ENCODE data around the gene COQ2. TPM values are rescaled to one million over a fixed set of nuclear protein-coding genes. Genes with fewer than 3 reads are reported as not detected.
"Not testable (repeated sequence)": the region's sequence is repeated elsewhere in the genome, so short reads cannot be mapped to it uniquely, and the experiment has no call there.

COQ2 gene
- total RNA-seq, 2 donors from 2014 or later: 17.8 to 18.7 TPM

DNA sequence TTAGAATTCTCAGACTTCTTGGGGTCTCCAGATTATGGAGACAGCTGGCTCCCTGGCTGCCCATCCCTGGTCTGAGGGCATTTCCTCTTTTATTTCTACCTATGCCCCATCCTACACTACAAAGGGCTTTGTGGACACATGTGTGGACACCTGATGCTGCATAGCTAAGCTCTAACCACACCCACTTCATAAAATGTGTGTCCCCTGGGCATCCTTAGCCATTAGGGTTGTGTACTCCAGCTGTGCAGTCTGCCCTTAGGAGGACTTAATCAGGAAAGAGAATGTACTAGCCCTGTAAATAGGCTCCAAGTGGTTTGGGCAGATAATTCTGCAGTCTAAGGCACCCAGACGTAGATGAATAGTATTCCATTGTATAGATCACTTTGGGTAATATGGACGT lies 47.0 kb downstream of the COQ2 start:
- H3K36me3 Mint-ChIP-seq: peaks cover 10 to 20% of the 10 kb centered on the region in 2 donors
- ATAC-seq (no peak), DNase-seq (ENCODE audit: low spot score in 2 of 2) (no peak)
- no peak overlapping the region for H3K27ac Mint-ChIP-seq
- no peaks in the 10 kb centered on the region for H3K9me3 Mint-ChIP-seq

DNA sequence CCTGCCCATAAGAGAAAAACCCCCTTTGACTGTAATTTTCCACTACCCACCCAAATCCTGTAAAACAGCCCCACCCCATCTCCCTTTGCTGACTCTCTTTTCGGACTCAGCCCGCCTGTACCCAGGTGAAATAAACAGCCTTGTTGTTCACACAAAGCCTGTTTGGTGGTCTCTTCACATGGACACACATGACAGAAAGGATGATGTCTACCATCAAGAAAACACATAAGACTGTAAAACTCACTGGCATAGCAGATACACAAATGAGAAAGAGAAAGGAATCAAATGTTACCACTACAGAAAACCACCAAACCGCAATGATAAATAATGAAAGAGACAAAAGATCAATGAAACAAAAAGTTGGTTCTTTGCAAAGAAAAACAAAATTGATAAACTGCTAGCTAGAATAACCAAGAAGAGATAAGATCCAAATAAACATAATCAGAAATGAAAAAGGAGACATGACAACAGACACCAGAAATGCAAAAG lies 48.9 kb downstream of the COQ2 start:
- Mint-ChIP-seq H3K36me3 (peaks cover 6 to 11% of the 10 kb centered on the region in 2 donors), H3K27ac (peak overlapping the region; percentile 88 to 98)
- peak; percentile 47 to 68 for ATAC-seq
- peak in 1 of 2 donors; percentile 27 for DNase-seq (ENCODE audit: low spot score in 2 of 2)
- not testable (repeated sequence) for H3K9me3 Mint-ChIP-seq

DNA sequence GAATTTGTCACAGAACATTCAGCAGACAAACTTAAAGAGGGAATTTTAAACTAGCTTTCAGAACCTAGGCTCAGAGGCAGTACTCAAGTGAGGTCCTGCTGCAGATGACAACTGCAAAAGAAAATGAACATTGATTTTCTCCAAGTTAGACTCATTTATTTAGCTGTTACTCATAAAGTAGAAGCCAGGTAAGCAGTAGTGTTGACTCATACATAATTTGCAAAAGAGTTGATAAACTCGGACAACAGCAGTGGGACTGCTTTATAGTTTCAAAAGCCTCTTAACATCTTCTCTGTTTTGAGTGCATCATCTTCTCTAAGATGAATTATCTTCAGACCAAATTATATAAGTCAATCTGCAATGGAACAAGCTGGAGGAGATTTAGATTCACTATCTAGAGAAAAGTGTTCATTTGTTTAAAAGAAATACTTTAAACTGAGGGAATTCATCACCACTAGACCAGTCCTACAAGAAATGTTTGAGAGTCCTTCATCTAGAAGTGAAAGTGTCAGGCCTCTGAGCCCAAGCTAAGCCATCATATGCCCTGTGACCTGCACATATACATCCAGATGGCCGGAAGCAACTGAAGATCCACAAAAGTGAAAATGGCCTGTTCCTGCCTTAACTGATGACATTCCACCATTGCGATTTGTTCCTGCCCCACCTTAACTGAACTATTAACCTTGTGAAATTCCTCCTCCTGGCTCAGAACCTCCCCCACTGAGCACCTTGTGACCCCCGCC lies 49.5 kb downstream of the COQ2 start:
- Mint-ChIP-seq H3K27ac (peak overlapping the region; percentile 88 to 98), H3K9me3 (peaks cover 0 to 3% of the 10 kb centered on the region in 2 donors), H3K36me3 (peaks cover 6 to 13% of the 10 kb centered on the region in 2 donors)
- DNase-seq (ENCODE audit: low spot score in 2 of 2) (no peak), ATAC-seq (peak; percentile 17 to 69)

DNA sequence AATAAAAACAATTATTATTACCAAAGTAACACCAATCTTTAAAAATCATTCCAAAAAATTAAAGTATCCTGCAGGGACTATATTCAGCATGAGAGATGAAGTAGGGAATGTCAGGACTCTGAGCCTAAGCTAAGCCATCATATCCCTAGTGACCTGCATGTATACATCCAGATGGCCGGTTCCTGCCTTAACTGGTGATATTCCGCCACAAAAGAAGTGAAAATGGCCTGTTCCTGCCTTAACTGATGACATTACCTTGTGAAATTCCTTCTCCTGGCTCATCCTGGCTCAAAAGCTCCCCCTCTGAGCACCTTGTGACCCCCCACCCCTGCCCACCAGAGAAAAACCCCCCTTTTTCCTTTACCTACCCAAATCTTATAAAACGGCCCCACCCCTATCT lies 50.2 kb downstream of the COQ2 start:
- H3K9me3 Mint-ChIP-seq; ATAC-seq; DNase-seq (ENCODE audit: low spot score in 2 of 2): not testable (repeated sequence)
- Mint-ChIP-seq H3K36me3 (peaks cover 11 to 20% of the 10 kb centered on the region in 2 donors), H3K27ac (peak overlapping the region; percentile 88 to 98)

DNA sequence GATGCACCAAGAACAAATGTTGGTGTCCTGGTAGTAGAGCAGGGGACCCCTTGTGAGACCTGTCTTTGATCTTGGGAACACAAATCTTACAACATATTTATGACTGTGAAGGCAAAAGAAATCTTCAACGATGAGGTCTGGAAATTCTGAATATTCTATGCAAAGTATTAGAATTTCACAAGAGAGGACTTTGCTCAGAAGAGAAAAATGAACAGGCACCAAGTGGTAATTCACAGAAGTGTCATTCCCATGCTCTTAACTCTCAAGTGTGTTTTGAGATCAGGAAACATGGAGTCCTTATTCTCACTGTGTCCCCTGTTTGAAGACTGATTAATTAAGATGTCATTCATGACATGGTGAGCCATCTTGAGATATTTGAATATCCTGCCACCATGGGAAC lies 52.5 kb downstream of the COQ2 start:
- DNase-seq (ENCODE audit: low spot score in 2 of 2): no peak
- peaks cover 0 to 3% of the 10 kb centered on the region in 2 donors for H3K9me3 Mint-ChIP-seq
- peaks cover 11 to 20% of the 10 kb centered on the region in 2 donors for H3K36me3 Mint-ChIP-seq
- peak overlapping the region in 1 of 2 donors; percentile 79 for H3K27ac Mint-ChIP-seq
- no peak for ATAC-seq

DNA sequence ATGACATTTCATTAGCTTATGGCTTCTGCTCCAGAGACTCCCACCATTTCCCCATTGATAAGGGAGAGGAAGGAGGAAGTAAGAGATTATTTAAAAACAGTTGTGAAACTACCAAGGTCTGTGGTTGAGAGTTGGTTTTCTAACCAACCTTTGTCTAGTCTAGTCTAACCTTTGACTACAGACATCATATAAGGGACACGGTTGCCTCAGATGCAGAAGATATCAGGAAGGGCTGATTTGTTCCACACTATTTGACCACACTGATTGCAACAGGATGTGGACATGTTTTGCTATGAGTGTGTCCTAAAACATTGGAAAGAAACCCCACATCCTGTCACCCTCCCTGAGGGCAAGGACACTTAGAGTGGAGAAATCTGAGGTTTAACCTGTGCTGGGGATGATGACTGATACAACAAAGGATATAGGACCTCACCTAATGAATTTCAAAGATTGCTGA lies 53.0 kb downstream of the COQ2 start:
- H3K9me3 Mint-ChIP-seq: peaks cover 0 to 3% of the 10 kb centered on the region in 2 donors
- H3K36me3 Mint-ChIP-seq: peaks cover 11 to 18% of the 10 kb centered on the region in 2 donors
- H3K27ac Mint-ChIP-seq: peak overlapping the region in 1 of 2 donors; percentile 79
- ATAC-seq: peak; percentile 73 to 91
- peak in 1 of 2 donors; percentile 45 for DNase-seq (ENCODE audit: low spot score in 2 of 2)

DNA sequence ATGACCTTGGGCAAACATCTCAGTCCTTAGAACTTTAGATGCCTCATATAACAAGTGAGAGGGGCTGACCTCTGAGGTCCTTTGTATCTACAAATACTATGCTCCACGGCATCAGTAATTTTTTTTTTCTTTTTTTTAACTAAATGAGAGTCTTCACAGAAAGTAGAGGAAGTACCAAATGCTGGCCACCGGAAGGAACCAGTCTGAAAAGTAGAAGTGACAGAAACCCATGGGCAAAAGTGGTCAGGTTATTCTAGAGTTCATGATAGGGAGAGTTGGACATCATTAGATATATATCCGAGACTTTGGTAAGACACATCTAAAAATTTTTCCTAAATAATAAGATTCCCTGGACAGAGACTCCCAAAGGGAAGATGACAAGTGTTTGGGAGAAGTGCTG lies 53.7 kb downstream of the COQ2 start:
- peaks cover 0 to 3% of the 10 kb centered on the region in 2 donors for H3K9me3 Mint-ChIP-seq
- DNase-seq (ENCODE audit: low spot score in 2 of 2): no peak
- H3K36me3 Mint-ChIP-seq: peaks cover 11 to 16% of the 10 kb centered on the region in 2 donors
- no peak for ATAC-seq
- H3K27ac Mint-ChIP-seq: no peak overlapping the region

DNA sequence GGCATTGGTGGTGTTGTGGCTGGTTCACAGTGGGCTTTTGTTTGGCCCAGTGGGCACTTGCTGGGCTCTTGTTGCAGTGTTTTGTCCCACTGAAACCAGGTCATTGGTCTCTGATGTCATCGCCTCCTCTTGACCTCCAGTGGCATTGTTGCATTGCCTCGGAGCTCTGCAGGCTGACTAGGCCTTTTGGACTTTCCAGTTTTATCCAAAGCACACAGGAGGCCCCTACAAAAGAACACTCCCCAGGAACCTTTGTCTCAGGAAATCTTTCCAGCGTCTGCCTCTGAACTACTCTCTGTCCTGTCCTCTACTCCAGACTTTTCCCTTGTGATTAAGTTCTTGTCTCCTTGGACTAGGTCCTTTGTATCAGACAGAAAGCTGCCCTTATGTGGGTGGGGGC lies 54.8 kb downstream of the COQ2 start:
- no peak overlapping the region for H3K27ac Mint-ChIP-seq

DNA sequence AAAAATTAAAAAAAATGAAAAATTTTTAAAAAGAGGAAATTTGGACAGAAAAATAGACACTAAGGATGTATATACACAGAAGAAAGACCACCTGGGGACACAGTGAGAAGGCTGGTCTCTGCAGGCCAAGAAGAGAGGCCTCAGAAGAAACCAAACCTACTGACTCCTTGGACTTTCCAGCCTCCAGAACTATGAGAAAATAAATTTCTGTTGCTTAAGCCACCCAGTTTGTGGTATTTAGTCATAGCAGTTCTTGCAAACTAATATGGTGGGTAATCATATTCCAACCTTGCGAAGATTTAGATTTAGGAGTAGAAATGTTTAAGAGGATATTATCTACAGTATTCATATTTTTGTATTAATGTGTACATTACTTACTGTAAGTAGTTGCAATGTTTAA lies 56.4 kb downstream of the COQ2 start:
- ATAC-seq: no peak
- no peak overlapping the region for H3K27ac Mint-ChIP-seq
- H3K36me3 Mint-ChIP-seq: peaks cover 11 to 16% of the 10 kb centered on the region in 2 donors
- peaks cover 0 to 3% of the 10 kb centered on the region in 2 donors for H3K9me3 Mint-ChIP-seq
- DNase-seq (ENCODE audit: low spot score in 2 of 2): no peak

More for the DNA sequence above, 54.8 kb downstream of the COQ2 start:
- ATAC-seq: no peak
- peaks cover 0 to 3% of the 10 kb centered on the region in 2 donors for H3K9me3 Mint-ChIP-seq
- no peak for DNase-seq (ENCODE audit: low spot score in 2 of 2)
- peaks cover 11 to 16% of the 10 kb centered on the region in 2 donors for H3K36me3 Mint-ChIP-seq

DNA sequence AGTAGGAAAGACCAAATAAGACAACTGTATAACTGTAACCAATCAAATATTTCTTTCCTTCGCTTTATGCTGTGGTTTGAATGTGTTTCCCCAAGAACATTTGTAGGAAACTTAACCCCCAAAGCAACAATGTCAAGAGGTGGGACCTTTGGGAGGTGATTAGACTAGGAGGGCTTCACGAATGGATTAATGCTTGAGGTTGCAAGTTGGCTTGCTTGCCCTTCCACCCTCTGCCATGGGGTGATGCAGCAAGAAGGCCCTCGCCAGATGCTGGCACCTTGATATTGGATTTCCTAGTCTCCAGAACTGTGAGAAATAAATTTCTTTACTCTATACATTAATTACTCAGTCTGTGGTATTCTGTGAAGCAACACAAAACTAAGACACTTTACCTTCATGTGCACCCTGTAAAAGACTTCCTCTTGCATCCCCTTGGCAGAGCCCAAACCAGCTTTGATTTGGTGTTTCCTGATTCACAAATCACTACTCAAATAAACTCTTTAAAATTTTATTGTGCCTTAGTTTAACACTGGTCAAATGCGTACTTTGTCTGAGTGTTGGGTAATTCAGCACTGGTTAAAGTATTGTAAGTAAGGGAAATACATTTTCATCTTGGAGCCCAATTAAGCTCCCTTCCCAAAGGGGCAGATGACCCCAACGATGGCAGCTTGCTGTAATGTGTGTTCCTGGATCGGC lies 59.9 kb downstream of the COQ2 start:
- ATAC-seq: peak in 1 of 2 donors; percentile 39
- Mint-ChIP-seq H3K9me3 (no peaks in the 10 kb centered on the region), H3K27ac (peak overlapping the region in 1 of 2 donors; percentile 96), H3K36me3 (peaks cover 3% of the 10 kb centered on the region in 2 donors)
- no peak for DNase-seq (ENCODE audit: low spot score in 2 of 2)

DNA sequence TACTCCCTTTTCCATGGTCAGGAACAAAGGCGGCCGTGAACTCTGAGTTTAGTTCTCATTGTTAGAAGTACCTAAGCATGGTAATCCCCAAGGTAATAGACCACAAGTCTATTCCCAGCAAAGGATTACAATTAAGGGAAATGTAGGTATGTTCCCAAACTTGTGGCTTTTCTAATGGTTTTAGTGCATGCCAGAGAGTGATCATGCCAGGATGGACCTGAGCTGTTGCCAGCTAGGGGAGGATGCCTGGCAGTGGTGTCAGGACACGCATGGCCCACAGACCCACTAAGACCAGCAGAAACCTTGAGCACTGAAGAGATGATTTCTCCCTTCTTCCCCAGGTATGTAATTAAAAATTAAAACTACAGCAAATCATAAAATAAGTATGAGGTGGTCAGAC lies 60.8 kb downstream of the COQ2 start:
- no peaks in the 10 kb centered on the region for H3K9me3 Mint-ChIP-seq
- no peaks in the 10 kb centered on the region for H3K36me3 Mint-ChIP-seq
- H3K27ac Mint-ChIP-seq: peak overlapping the region in 1 of 2 donors; percentile 96
- DNase-seq (ENCODE audit: low spot score in 2 of 2) (no peak), ATAC-seq (no peak)

DNA sequence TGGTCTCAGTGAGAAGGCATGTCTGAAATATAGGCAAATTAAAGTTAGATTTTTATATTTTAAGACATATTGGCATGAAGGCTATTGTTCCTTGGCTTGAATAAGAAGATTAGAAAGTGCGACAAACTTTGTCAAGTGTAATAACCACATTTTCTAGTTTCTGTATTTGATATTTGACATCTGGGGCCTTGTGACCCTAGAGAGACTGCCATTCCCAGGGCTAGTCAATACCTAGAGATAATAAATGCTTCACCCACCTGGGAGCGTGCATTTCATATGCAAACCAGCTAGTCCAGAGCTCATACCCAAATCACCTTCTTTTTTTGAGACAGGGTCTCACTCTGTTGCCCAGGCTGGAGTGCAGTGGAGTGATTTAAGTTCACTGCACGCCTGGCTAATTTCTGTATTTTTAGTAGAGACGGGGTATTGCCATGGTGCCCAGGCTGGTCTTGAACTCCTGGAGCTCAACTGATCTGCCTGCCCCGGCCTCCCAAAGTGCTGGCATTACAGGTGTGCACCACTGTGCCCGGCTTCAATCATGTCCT lies 62.6 kb downstream of the COQ2 start:
- Mint-ChIP-seq H3K27ac (no peak overlapping the region), H3K36me3 (no peaks in the 10 kb centered on the region), H3K9me3 (no peaks in the 10 kb centered on the region)
- DNase-seq (ENCODE audit: low spot score in 2 of 2) (no peak), ATAC-seq (no peak)

DNA sequence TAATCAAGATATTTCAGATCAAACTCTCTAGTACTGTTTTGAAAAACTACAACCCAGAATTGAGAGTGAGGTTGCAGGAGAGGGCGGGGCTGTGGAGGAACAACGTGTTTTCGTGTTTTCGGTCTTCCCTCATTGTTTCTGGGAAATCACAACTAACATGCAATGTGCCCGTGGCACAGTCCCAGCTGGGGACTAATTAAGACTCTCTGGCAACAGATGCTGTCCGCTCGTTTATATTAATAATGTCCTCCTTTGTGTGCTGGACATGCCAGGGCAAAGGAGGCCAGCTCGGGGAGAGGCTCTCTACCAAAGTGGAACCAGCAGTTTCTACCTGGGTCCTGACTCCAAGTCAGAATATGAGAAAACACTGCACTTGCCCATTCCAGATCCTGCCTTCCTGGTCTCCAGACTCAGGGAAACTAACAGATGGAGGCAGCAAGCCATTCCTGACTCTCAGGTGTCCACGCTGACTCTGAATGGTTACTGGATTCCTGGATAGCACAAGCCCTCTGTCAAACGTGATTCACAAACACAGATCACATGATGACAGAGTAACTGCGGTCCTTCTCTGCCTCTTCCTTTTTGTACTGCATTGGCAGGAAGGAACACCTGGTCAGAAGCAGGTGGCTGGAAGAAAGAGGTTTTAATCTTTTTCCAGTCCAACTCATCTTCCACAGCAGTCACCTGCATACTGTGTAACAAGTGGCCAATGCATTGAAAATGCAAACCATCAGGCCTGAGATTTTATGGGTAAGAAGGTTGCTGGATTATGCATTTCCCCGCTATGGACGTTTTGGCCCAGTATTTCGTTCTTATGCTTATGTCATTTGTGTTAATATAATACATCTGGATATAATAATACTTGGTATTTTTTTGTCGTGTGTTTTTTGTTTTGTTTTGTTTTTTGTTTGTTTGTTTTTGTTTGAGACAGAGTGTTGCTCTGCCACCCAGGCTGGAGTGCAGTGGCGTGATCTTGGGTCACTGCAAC lies 65.0 kb downstream of the COQ2 start:
- ATAC-seq (peak; percentile 66 to 70), DNase-seq (ENCODE audit: low spot score in 2 of 2) (peak; percentile 59 to 71)
- peaks cover 0 to 16% of the 10 kb centered on the region in 2 donors for H3K36me3 Mint-ChIP-seq
- H3K27ac Mint-ChIP-seq: peak overlapping the region; percentile 84 to 100
- H3K9me3 Mint-ChIP-seq: peaks cover 0 to 11% of the 10 kb centered on the region in 2 donors

DNA sequence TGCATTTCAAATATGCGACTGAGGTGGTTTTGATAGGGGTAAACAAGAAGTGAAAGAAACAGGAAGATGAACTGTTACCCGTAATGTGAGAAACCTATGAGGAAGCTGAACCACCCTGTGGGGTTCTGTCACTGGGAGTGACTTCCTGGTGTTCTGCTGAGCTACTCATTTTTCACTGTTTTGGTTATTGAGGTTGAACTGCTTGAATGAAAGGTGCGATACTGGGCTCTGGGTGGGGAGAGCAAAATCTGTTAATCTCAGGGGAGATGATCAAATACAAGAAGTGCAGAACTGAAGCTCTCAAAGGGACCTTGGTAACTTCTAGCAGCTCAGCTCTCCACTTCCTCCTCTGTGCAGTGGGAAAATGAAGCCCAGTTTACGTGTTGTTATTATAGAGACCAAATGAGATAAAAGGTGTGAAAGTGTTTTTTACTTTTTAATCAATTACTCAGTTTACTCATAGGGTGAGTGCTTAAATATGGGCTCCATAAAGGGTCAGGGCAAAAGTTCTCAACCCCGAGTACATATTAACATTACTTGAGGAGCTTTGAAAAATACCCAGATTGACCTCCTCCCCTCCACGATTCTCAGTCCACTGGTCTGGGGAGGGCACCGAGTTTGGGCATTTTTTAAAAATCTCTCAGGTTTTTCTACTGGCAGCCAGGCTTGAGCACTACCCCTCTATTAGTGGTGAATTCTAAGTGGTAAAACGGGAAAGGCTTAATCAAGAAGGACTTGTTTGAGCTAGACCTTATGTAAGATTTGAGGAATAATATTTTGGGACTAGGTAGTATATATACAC lies 66.7 kb downstream of the COQ2 start:
- Mint-ChIP-seq H3K27ac (peak overlapping the region; percentile 84 to 100), H3K36me3 (peaks cover 0 to 23% of the 10 kb centered on the region in 2 donors), H3K9me3 (peaks cover 0 to 15% of the 10 kb centered on the region in 2 donors)
- DNase-seq (ENCODE audit: low spot score in 2 of 2) (peak; percentile 60 to 64), ATAC-seq (peak; percentile 82 to 85)
